GM18505 (cell line): ENCODE measurements around the gene TBC1D4.
"Not testable (repeated sequence)": the region's sequence is repeated elsewhere in the genome, so short reads cannot be mapped to it uniquely, and the experiment has no call there.

Experiments used
- ATAC-seq: cut with Tn5 transposase; IDR thresholded peaks from one replicate; pipeline ENCODE4 v1.9.1; 2021; ENCODE audit not compliant: unreplicated experiment
- POLR2A ChIP-seq: IDR thresholded peaks from 4 replicates; pipeline ENCODE4 v1.6.1; 2011; ENCODE audit warnings: borderline replicate concordance; ENCODE audit not compliant: insufficient read depth, insufficient read length; ENCODE audit errors: extremely low read depth

Gene TBC1D4

DNA sequence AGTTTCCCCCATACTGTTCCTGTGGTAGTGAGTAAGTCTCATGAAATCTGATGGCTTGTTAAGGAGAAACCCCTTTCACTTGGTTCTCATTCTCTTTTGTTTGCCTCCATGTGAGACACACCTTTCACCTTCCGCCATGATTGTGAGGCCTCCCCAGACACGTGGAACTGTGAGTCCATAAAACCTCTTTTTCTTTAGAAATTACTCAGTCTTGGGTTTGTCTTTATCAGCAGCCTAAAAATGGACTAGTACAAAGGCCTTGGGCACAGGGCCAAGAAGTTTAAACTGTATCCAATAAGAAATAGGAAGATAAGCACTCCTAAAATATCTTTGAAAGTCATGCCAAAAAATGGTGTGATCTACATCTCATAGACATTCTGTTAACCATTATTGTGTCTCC is 176.9 kb downstream of the TBC1D4 start:
- no peak for ATAC-seq
- TF ChIP-seq POLR2A, result no peak

DNA sequence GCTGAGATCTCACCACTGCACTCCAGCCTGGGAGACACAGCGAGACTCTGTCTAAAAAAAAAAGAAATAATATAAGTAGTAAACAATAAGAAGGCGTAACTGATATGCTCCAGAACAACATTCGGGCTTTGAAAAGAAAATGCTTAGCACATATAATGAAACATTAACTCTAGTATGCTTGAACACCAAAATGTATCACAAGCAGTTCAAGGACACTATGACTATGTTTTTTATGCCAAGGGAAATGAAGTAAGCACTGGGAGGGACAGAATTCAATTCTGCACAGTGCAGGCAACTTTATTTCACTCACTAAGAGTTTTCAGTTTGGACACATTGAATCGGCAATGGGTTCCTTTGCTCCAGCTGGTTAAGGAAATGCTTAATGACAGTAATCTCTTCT is 178.7 kb downstream of the TBC1D4 start:
- no peak for ATAC-seq
- TF ChIP-seq POLR2A, result no peak

DNA sequence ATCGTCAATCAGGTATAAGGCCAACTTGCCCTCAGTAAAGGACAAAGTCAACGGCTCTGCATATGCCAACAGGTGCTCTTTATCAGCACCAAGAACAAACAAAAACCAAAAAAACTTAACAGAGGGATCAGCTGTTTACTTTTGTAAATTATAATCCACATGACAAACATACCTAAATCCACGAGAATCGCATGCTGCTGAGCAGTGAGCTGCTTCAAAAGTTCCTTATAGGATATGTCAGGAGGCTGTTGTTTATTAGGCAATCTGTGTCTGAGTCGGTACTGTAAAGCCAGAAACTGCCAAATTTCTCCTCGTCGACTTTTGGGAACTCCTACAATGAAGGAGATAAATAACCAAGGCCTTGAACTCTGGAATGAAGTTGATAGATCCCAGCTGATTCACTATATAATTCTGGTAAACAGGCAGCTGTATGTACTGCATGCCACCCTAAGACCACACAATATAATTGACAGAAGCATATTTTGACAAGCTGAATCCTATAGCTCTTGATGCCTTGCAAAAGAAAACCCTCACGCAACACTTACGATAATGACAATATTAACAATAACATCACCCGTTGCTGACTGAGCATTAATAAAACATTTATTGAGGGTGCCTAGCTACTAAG is 179.8 kb downstream of the TBC1D4 start:
- ATAC-seq, result no peak
- TF ChIP-seq POLR2A, result no peak

DNA sequence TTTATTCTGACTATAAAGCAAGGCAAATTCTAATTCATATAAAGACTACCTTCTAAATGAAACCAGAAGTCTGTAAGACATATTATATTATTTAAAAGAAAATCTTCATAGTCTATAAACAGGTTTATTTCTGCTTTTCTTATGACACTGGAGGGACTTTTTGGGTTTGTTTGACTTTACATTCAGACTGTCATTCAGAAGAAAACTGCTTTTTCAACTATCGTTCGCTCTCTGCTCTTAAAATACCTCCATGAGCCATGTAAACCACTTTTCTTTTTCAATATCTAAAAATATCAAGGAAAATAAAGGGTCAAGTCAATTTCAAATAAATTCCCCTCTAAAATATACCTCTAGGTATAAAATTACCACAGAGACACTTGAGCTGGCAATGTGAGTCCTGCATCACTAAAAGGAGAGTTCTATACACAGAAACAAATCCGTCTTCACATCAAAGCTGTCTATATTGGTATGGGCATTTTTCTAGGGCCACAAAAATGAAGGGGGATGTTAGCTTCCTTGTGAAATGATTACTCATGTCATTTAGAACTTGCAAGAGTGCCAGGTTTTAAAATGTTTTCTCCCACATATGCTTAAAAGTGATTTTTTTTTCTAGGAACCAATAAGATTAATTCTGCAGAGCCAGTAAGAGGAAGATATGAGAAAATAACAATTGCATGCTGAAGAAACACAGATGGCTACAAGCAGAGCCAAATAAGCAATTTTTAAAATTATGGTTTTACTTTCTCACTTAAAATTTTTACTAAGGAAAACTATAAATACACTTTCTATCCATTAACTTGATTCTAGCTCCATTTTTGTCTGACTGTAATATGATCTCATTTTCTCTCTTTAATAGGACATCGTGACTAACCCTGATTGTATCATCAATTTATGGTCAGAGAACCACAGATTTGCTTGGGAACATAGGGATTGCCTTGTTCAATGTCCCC is 181.8 kb downstream of the TBC1D4 start:
- ATAC-seq, result peak; percentile 74
- no peak for TF ChIP-seq POLR2A

- no peak for ATAC-seq
- no peak for TF ChIP-seq POLR2A
Measured at GRCh38 chr13:75299246-75299645, 182.7 kb downstream of the TBC1D4 start.

GRCh38 chr13:75296641-75297040 is 185.3 kb downstream of the TBC1D4 start:
- ATAC-seq, result no peak
- no peak for TF ChIP-seq POLR2A

DNA sequence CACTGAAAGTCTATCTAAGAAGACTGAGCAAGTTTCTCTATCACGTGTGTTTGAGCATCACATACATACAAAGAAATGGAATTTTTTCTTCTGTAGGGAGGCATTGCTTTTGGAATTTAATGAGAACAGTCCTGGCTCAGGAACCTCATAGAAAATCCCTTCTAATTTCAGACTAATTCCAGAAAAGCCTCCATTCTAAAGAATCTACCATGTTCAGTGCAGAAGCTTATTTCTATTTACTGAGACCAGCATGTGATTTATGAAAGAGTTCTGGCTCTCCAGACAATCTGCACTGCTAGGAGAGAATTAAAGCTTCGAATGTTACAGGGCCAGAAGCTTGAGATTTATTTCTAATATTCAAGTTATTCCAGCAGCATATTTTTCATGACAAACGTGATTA is 186.8 kb downstream of the TBC1D4 start:
- no peak for ATAC-seq
- no peak for TF ChIP-seq POLR2A

DNA sequence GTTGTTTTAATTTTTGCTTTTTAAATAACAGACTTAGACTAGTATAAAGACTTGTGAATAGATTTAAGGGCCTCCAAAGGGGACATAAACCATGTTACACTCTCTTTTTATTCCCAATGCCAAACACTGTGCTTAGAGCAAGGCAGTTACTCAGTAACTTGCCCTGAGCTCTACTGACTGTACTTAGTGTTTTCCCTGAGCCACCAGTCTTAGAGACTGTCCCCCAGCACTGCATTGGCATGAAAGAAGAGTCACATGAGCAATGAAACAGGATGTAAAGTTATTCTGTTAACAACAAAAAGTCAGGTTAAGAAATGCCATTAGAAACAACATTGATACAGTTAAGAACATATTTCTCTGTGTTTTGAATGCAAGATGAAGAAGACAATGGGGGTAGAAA is 187.9 kb downstream of the TBC1D4 start:
- no peak for ATAC-seq
- TF ChIP-seq POLR2A, result no peak

DNA sequence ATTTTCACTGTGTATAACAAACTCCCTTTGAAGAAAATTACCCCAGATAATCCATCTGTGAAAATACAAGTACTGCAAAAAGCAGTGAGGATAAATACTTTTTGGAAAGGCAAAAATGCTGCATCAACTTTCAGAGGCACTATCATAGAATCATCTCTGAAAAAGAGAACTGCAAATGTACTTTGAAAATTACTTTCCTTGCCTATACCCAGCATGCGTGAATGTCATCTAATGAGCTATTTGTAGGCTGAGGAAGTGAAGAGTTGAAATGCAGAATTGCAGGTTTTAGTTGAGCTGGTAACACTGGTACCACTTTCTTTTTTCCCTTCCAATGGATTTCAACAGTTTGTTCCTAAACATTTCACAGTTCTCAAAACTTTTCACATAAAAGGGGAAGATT is 196.7 kb downstream of the TBC1D4 start:
- no peak for TF ChIP-seq POLR2A
- ATAC-seq, result peak; percentile 60

DNA sequence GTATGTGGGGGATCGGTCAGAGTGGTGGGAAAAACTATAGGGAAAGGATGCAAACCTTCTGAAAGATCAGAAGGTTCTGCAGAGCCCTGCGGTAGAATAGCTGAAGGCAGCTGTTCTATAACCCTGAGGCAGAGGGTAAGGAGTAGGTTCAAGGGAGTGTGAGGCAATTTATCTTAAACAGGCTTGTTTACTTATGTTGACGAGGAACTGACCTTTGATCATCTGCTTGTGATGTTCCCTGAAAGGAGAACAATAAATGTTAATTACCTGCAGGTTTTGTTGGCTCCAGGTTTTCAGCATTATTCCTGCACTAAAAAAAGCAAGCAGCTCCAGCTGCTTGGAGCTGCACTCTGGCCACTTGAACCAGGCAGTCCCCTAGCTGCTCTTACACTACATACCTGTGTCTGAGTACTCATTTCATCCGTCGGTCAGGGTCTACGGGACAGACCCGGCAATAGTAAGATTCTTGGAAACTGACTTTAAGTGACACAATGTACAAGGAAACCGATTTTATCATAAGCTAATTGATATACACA is 202.1 kb downstream of the TBC1D4 start:
- no peak for ATAC-seq
- no peak for TF ChIP-seq POLR2A

DNA sequence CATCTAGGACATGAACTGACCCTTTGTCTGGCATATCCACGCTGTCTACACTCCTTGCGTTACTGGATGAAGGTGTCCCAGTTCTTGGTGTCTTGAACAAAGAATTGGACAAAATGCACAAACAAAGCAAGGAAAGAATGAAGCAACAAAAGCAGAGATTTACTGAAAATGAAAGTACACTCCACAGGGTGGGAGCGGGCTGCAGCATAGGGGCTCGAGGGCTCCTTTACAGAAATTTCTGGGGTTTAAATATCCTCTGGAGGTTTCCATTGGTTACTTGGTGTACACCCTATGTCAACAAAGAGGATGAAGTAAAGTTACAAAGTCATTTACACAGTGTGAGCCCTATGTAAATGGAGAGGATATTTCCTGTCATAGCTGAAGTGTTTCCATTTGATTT is 208.3 kb downstream of the TBC1D4 start:
- not testable (repeated sequence) for ATAC-seq

GRCh38 chr13:75271846-75272245 is 210.1 kb downstream of the TBC1D4 start:
- TF ChIP-seq POLR2A, result no peak
- ATAC-seq, result no peak

- not testable (repeated sequence) for ATAC-seq
Measured at GRCh38 chr13:75268481-75268880, 213.5 kb downstream of the TBC1D4 start.

DNA sequence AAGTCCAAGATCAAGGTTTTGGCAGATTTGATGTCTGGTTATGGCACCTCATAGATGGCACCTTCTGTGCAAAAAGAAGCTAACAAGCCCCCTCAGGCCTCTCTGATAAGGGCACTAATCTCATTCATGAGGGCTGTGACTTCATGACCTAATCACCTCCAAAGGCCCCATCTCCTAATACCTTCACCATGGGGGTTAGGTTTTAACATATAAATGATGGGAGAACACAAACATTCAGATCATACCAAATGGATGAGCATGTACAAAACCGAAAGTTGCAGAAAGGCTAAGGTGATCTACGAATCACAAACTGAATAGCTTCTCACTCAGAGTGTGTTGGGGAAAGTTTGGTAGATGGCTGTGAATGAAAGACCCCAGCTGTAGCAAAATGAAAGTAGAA is 217.4 kb downstream of the TBC1D4 start:
- no peak for TF ChIP-seq POLR2A
- ATAC-seq, result no peak
